NCI-H526 (cell line): ENCODE data around the gene TEDDM1.
"Not testable (repeated sequence)": the region's sequence is repeated elsewhere in the genome, so short reads cannot be mapped to it uniquely, and the experiment has no call there.

Experiments
- DNase-seq, 2 experiments: peaks; one replicate each; lab custom pipeline; 2025; lab: John Stamatoyannopoulos, UW

TEDDM1 gene

DNA sequence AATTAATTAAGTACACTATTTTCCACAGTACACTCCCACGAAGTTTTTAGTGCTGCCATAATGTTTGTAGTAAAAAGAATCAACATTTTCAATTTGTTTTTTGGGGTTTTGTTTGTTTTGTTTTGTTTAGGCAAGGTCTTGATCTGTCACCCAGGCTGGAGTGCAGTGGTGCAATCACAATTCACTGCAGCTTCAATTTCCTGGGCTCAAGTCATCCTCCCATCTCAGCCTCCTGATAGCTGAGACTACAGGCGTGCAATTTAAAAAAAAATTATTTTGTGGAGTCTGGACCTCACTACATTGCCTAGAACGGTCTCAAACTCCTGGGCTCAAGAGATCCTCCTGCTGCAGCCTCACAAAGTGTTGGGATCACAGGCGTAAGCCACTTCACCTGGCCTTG, 20.3 kb downstream of the TEDDM1 start:
- DNase-seq = no peak

DNA sequence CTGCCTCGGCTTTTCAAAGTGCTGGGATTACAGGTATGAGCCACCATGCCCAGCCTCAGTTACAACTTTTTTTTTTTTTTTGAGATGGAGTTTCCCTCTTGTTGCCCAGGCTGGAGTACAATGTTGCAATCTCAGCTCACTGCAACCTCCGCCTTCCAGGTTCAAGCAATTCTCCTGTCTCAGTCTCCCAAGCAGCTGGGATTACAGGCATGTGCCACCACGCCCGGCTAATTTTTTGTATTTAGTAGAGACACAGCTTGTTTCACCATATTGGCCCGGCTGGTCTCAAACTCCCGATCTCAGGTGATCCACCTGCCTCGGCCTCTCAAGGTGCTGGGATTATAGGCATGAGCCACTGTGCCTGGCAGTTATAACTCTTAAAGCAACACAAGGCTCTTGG, 20.7 kb downstream of the TEDDM1 start:
- not testable (repeated sequence) for DNase-seq

DNA sequence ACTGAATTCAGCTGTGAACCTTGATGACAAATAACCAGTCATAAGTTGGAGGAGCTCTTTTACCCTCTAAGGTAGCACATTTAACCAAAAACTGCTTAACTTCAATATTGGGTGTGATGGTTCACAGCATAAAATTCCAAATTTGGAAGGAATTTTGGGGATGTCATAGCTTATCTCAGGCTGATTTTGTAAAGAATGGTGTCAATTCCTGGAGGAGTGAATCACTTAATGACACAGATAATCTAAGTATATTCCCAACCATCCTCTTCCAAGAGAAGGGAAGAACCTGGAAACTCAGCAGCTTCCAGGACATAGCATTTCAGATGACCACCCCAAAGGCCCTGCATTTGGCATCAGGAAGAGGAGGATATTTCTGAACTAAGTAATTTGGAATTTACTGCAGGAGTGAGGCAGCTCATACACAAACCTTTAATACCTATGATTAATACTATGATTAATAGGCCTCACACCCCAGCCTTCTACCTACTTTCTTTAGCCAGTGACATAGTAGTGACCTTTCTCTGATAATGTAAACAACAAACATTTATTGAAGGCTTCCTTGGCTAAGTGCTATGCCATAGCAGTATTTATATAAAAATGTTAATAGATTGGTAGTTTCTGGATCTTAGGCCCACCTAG, 23.4 kb downstream of the TEDDM1 start:
- DNase-seq = no peak

DNA sequence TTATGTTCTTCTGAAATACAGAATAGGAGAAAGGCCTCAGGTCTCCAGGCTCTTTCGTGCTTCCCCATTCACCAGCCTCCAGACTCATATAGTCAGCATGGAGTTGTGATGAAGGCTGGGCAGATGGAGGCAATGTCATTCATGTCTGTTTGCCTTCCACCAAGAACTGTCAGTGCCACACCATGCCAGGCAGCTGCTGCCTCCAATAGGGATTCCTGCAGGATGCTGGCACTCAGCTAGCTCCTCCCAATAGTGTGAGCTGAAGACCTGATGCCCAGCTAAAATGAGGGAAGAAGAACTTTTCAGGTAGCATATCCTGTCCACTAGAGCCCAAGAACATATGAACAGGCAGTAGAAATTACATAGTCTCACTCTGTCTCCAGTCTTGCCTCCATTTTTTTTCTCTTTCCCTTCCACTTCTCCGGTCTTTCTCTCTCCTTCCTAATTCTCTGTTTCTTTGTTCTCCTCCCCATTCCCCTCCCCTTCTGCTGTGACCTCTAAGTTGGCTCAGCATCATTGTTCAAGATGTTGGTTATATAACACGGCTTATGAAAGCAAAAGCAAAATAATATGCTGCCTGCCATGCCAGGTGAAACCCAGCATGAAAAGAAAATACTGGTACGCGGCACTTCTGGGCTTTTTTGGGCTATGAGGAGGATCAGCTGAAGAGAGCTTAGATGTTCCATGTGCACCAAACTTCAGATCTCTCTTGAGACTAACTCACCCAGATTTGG, 26.2 kb downstream of the TEDDM1 start:
- peak in 1 of 2 experiments; percentile 25 for DNase-seq

DNA sequence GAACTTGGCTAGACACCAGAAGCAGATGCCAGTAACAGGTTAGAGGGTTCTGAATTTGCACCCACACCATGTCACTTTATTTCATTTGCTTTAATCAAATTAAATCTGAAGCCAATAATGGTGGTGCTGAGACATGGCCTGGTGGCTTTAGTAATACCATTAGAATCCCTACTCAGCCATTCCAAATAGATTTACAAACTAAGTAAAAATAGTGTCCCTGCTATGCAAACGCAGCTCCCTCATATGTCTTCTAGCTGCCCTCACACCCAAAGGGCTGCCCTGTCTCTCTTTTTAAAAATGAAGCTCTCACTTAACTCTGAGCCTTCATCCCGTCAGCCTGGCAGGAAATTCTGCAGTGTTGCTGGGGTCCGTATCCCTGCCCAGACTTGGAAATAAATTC, 29.9 kb downstream of the TEDDM1 start:
- DNase-seq = peak; percentile 65 to 89

DNA sequence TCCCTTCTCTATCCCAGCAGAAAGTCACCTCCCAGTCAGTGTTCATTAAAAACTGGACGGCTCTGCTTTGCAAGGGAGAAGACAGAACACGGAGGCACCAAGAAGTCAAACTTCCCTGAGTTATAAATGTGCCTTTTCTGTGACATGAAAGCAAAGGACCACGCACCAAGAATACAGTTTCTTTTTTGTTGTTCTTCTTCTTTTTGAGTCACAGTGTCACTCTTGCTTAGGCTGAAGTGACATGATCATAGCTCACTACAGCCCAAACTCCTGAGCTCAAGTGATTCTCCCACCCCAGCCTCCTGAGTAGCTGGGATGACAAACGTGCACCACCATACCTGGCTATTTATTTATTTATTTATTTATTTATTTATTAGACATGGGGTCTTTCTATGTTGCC, 31.6 kb downstream of the TEDDM1 start:
- peak in 1 of 2 experiments; percentile 86 for DNase-seq

DNA sequence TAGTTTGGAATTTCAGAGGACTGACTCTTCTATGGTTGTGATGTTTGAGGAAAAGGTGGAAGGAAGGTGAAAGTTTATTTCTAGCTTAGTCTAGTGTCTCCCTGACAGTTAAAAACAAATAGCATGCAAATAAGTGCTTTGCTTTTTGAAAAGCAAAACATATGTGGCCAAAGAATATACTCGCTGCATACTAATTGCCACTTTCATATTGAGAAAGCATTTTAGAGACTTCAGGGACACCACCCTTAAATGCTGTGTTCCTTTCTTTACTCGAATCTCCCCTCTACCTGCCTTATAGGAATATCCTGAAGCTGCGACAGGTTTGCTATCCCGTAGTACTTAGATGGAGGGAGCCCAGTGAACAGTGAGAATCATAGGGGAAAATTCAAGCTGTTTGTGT, 32.1 kb downstream of the TEDDM1 start:
- DNase-seq = peak; percentile 97

DNA sequence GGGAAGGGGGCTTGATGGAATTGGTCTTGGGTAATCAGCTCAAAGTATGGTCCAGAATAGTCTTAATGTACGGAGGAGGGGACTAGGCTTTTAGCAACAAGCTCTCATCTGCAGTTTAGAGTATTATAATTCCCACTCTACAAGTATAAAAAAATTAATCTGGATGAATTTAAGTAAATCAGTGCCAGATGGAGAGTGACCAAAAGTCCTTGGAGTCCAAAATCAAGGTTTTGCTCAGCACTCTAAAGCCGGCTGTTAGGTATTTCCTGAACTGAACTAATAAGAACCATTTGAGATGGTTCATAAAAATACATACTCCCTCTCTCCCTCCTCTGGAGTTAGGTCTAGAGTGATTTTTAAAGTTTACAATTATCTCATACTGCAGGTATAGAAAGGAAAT, 32.5 kb downstream of the TEDDM1 start:
- DNase-seq = no peak

DNA sequence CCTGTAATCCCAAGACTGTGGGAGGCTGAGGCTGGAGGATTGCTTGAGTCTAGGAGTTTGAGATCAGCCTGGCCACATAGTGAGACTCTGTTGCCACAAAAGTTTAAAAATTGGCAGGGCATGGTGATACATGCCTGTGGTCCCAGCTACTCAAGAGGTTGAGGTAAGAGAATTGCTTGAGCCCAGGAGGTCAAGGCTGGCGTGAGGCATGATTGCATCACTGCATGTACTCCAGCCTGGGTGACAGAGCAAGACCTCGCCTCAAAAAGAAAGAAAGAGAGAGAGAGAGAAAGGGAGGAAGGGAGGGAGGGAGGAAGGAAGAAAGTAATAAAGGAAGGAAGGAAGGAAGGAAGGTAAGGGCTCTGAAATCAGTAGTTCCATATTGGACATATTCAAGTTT, 33.9 kb downstream of the TEDDM1 start:
- no peak for DNase-seq

DNA sequence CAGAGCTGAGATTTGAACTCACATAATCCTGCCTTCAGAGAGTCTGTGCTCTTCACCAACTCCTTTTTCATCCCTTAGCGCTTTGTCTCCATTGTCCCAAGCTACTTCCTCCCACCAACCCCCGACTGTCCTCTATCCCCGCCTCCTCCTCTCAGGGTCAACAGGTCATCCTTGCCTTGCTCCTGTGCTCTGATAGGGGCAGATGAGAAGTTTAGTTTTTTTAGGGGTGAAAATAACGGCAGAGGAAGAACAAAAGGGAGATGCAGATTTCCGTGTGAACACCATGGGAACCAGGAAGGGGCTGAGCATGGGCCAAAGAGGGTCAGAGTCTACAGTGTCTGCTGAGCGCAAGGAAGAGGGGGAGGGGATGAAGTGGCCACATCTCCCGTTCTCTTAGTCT, 40.8 kb downstream of the TEDDM1 start:
- DNase-seq = no peak

DNA sequence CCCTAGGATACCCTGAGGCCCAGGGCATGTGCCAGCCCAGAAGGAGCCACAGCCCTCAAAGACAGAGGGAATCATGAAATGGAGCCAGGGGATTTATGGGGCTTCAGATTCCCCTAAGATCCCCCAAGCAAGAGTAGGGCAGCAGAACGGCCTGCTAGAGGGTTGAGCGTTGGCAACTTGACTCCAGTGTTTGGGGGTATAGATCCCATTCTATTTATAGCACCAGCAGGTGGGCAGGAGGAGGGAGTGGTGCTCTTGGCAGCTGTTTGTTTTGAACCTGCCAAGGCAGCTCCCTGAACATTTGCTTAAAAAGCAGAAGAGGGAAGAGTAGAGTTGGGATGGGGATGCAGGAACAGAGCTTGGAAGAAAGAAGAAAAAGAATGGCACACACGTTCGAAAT, 42.6 kb downstream of the TEDDM1 start:
- peak; percentile 88 to 96 for DNase-seq

DNA sequence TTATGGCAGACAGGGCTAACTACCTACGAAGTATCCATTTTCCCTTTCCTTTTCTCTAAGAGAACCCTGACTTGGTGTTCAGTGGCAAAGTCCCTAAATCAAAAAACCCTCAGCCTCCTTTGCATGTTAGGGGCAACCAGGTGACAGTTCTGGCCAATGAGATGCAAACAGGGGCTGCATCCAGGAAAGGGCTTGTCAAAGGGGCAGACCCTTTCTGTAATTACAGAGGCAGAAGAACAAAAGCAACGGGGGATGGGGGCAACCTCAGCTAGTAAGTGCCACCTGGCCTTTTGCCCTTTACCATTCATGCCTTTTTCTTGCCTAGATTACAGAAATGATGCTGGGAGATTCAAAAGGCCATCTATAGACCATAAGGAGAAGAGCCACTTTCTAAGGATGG, 43.3 kb downstream of the TEDDM1 start:
- peak; percentile 49 to 81 for DNase-seq

DNA sequence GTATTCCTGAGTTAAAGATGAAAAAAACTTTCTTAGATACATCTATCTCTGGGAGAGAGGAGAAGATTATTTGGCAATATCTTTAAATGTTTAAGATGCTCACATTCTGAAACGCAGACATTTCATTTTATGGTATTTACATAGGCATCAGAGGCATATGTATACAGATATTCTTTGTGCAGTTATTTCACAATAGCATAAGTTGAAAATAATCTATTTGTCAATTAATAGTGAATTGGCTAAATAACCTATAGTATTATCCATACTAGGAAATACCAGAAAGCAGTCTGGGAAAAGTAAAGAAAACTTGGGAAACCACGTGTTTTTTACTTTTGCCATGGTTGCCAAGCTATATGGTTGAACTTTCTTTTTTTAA, 44.8 kb downstream of the TEDDM1 start:
- DNase-seq = no peak

DNA sequence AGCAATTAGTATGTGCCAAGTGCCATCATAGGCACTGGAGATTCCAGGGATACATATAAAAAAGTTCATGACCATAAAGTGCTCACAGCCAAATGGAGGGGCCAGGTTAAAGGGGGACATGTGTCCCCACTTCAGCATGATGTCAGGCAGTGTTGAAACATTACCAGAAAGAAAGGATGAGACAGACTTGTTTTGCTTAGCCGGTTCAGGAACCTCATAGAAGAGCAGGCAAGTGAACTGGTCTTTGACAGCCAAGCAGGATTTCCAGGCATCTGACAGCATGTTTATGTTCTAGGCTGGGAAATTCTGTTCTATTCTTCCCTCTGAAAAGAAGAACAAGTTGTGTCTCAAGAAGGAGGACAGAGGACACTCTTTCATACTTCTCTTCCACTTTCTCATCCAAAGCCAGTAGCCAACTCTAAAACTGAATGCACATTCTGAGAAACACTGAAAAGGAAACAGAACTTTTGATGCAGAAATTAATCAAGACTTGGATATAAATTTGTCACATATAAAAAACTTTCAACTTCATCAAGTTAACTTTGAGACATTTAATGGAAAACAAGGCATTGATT, 48.6 kb downstream of the TEDDM1 start:
- no peak for DNase-seq

DNA sequence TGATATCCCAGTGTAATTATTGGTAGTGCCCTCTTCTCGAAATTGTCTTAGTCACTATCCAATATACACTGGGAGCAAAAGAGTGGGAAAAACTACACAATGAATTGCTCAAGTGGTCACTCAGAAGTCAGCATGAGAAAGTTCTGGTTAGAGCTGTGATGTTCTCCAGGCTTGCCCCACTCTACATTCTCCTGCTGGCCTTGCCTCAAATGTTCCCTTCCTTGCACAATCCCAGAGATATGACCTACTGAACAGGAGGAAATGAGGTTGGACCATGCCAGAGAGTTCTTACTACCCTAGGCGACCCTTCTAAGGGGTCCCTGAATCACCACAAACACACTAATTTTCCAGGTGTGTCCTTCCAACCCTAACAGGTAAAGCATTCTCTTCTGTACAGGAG, 49.6 kb downstream of the TEDDM1 start:
- no peak for DNase-seq

DNA sequence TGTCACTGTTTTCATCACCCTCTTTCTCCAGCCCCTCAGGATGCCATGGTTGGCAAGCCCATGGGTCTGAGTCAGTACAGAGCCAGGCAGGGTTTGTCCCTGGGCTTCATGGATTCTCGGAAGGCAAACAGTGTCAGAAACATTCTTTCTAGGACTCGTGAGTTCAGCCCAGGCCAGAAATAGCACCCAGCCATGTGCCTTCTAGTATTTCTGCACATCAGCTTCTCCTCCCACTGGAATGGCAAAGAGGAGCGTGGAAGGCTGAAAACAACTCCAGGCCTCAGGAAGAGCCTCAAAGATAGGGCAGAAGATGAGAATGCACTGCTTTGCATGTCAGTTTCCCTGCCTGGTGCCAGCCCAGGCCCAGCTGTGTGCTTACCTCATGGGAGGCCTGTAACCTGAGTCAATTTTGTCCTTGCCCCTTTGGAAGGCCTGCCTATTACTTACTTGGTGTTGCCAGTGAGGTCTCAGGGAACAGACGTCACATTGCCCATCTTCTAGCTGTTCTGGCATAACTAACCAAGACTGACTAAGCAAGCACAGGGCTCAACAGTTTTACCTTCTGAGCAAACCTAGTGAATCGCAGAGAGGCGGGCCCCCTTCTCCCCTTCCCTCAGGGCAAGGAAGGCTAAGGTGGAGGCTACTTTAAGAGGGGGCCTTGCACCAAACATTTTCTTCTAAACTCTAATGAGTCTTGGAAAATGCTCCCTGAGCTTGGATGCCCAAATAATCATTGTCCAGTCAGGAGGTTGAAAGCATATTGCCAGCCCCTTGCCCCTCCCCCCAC, 51.3 kb downstream of the TEDDM1 start:
- DNase-seq = peak; percentile 99
